ENCODE data around the gene HACD2.

The HACD2 gene

GRCh38 chr3:123587401-123587800 lies 2.5 kb upstream of the HACD2 start (continued):
- TF ChIP-seq ZBTB49 (tag by site-specific recombination; IDR thresholded peaks at IDR 0.05; ENCODE audit: low read depth): no peak

GRCh38 chr3:123586968-123587367 lies 2.1 kb upstream of the HACD2 start:
- H3K4me1 ChIP-seq (ENCODE audit: control insufficient read depth, insufficient read depth, low read length): peaks cover 3% of the 10 kb centered on the region; the same call in 1 of the 2 replicates
- H3K9me3 ChIP-seq (ENCODE audit: control insufficient read depth, insufficient read depth, low read depth, low read length): no peaks in the 10 kb centered on the region
- ChIA-PET POLR2A (no interaction called here), CTCF (interaction anchor here (1.5 kb wide), 1 partner anchor 56 kb away, joined by 4 read pairs; no protein-coding TSS in a partner anchor)
- H3K36me3 ChIP-seq (ENCODE audit: control insufficient read depth in 2 of 2, insufficient read depth in 1 of 2, low read length in 2 of 2): peaks cover 0 to 17% of the 10 kb centered on the region in 2 experiments; a peak in 1 of 3 replicates
- H3K27ac ChIP-seq (ENCODE audit: extremely low read depth, low read depth, low read length): no peak overlapping the region
- TF ChIP-seq ATF2 (tag by site-specific recombination; IDR thresholded peaks at IDR 0.05; ENCODE audit: low read depth) (no peak), ZNF830 (tag by site-specific recombination; IDR thresholded peaks at IDR 0.05; ENCODE audit: low read depth) (no peak), ZNF354C (tag by site-specific recombination; IDR thresholded peaks at IDR 0.05; ENCODE audit: borderline replicate concordance, low read depth) (no peak), OSR2 (tag by site-specific recombination; IDR thresholded peaks at IDR 0.05) (no peak), ZFHX2 (tag by site-specific recombination; conservative IDR thresholded peaks at IDR 0.05) (no peak), ZNF776 (tag by site-specific recombination; IDR thresholded peaks at IDR 0.05; ENCODE audit: borderline replicate concordance) (no peak), ZNF610 (tag by site-specific recombination; IDR thresholded peaks at IDR 0.05; ENCODE audit: borderline replicate concordance) (no peak), ZNF146 (tag by site-specific recombination; IDR thresholded peaks at IDR 0.05) (no peak), ZNF19 (tag by site-specific recombination; IDR thresholded peaks at IDR 0.05; ENCODE audit: low read depth) (no peak), ZBTB20 (tag by site-specific recombination; IDR thresholded peaks at IDR 0.05) (no peak), REST (tag by site-specific recombination; IDR thresholded peaks at IDR 0.05) (no peak), ZNF248 (tag by site-specific recombination; IDR thresholded peaks at IDR 0.05) (no peak), ZBTB11 (tag by site-specific recombination; conservative IDR thresholded peaks at IDR 0.05; ENCODE audit: low read depth) (no peak), SP2 (tag by site-specific recombination; IDR thresholded peaks at IDR 0.05) (no peak)
- H3K4me3 ChIP-seq (ENCODE audit: low read depth, low read length): no peak overlapping the region

All from HEK293 (cell line).